Measurements from ENCODE around the gene JAG1. TPM values are rescaled to one million over a fixed set of nuclear protein-coding genes. Genes with fewer than 3 reads are reported as not detected.

Gene JAG1
- total RNA-seq, 4 donors from 2014 or later = 35.2 to 73.5 (median 65.3) TPM

DNA sequence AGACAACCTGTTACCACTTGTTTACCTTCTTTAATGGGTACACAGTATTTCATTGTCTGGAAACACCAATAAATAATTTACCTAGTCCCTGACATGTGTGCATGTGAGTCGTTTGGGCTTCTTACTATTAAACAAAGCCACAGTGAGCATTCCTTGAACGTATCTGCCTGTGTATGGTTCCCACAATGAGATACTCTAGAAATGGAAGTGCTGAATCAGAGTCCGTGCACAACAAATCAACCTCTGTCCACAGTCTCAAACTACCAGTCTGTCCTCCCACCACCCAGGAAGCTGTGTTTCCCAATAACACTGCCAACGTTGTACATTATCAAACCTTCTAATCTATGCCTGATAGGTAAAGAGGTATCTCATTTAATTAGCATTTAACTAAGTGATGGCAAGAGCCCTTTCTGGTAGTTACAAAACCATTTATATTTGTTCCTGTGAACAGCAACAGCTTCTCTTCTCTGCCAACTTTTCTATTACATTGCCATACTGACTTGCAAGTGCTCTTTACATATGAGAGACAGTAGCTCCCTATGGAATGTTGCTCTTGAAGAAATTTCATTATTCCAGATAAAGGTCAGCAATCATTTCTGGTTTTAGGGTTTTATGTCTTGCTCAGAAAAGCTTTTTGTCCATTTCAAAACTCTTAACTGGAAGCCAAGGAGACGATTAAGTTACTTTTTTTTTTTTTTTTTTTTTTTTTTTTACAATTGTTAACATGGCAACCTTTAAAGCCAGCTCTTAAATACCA lies 14.7 kb downstream of the JAG1 start:
- no peaks in the 10 kb centered on the region for H3K27me3 ChIP-seq
- no peak overlapping the region for H3K4me3 ChIP-seq
- H3K27ac ChIP-seq = peak overlapping the region in 1 of 4 donors; percentile 41
- H3K36me3 ChIP-seq = peaks cover 0 to 81% (median 0%) of the 10 kb centered on the region in 3 donors
- TF ChIP-seq, protein P1, sequence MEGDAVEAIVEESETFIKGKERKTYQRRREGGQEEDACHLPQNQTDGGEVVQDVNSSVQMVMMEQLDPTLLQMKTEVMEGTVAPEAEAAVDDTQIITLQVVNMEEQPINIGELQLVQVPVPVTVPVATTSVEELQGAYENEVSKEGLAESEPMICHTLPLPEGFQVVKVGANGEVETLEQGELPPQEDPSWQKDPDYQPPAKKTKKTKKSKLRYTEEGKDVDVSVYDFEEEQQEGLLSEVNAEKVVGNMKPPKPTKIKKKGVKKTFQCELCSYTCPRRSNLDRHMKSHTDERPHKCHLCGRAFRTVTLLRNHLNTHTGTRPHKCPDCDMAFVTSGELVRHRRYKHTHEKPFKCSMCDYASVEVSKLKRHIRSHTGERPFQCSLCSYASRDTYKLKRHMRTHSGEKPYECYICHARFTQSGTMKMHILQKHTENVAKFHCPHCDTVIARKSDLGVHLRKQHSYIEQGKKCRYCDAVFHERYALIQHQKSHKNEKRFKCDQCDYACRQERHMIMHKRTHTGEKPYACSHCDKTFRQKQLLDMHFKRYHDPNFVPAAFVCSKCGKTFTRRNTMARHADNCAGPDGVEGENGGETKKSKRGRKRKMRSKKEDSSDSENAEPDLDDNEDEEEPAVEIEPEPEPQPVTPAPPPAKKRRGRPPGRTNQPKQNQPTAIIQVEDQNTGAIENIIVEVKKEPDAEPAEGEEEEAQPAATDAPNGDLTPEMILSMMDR (IDR thresholded peaks at IDR 0.05) = no peak
- no peak for TF ChIP-seq POLR2A (IDR thresholded peaks at IDR 0.05)
- peaks cover 0 to 29% (median under 1%) of the 10 kb centered on the region in 4 donors for H3K4me1 ChIP-seq
- no peak for DNase-seq
- no peaks in the 10 kb centered on the region for H3K9me3 ChIP-seq

DNA sequence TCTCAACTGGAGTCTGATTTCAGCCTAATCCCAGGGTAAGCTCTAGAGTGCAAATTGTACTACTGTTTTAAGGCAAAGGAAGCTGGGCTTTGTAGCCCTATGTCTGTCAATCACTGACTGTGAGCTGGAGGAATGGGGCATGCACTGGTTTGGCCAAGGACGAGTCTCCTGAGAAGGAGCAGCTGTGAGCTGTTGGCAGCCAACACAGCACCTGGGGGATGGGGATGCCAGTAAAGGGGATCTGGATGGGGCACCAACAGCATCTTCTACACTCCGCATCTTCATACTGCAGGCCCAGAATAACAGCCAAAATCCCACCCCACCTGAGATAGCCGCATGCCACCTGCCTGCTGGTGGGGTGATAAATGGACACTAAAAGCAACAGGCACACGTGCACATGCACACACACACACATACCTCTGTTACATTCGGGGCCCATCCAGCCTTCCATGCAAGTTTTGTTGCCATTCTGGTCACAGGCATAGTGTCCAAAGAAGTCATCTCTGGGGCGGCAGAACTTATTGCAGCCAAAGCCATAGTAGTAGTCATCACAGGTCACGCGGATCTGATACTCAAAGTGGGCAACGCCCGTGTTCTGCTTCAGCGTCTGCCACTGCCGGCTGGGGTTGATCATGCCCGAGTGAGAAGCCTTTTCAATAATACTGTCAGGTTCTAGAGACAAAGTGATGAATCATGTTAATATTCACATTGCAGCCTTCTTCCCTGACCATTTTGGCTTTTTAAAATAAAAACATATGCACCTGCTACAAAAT lies 15.6 kb downstream of the JAG1 start:
- H3K36me3 ChIP-seq = peaks cover 0 to 73% (median 0%) of the 10 kb centered on the region in 3 donors
- no peak overlapping the region for H3K27ac ChIP-seq
- H3K4me1 ChIP-seq = peaks cover 0 to 33% (median 3%) of the 10 kb centered on the region in 4 donors

DNA sequence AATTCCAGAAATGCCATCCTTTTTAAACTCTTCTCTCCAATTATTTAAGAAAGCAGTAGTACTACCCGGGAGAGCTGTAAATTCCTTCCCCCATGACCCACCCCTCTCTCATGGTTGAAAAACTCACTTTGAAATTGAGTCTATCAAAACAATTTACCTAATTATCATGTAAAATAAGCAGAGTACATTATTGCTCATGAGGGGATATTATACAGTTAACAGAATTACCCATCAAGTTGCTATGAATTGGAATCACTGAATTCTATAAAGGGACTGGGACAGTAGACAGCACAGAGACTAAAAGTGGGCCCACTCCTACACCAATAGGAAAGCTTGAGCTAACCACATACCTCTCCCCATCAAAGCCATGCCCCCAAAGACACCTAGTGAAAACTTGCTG lies 16.3 kb downstream of the JAG1 start:
- Histone ChIP-seq H3K4me3 (no peak overlapping the region), H3K4me1 (peaks cover 0 to 39% (median 3%) of the 10 kb centered on the region in 4 donors), H3K27ac (no peak overlapping the region), H3K36me3 (peaks cover 0 to 71% (median 0%) of the 10 kb centered on the region in 3 donors), H3K9me3 (no peaks in the 10 kb centered on the region), H3K27me3 (no peaks in the 10 kb centered on the region)
- no peak for TF ChIP-seq POLR2A (IDR thresholded peaks at IDR 0.05)
- TF ChIP-seq, protein P1 (IDR thresholded peaks at IDR 0.05) = no peak
- DNase-seq = no peak

More for the DNA sequence above, 15.6 kb downstream of the JAG1 start:
- no peaks in the 10 kb centered on the region for H3K27me3 ChIP-seq
- H3K4me3 ChIP-seq = no peak overlapping the region
- H3K9me3 ChIP-seq = no peaks in the 10 kb centered on the region
- TF ChIP-seq, protein P1 (IDR thresholded peaks at IDR 0.05) = no peak
- TF ChIP-seq POLR2A (IDR thresholded peaks at IDR 0.05) = no peak
- no peak for DNase-seq

DNA sequence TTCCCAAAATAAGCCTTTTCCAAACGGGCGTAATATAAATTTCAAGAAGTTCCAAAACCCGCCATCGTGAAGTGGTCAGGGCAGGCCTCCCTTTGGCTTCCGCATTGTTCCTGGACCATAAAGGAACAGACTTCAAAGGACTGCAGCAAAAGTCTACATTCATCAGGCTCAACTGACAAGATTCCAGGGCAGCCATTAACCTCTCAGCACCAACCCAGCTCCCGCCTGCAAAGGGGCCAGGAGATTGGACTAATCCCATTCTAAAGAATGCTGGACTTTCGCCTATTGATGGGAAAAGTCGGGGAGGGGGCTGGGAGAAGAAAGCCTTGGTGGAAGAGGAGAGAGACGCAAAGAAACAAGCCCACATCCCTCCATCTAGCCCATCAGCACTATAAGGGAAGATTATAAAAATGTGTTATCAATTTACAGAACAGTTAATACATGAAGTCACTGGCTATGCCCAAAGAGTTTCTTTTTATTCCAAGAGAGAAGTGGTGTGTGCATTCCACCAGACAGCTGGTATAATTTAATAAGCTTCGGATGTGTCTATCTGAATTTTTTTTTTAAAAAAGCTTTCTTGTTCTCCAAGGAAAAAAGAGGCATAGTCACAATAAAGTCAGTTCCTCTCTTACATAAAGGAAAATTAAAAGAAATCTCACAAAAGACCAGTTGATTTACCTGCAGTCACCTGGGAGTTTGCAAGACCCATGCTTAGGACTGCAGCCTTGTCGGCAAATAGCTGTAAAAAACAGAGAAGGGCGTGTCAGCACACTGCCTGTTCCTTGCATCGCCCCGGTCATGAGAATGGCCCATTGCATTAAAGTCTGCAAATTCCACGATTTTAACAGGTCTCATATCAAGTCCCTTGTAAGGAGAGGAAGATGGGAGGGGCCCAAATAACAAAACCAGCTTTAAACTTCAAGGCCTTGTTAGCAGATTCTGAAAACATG lies 17.8 kb downstream of the JAG1 start:
- no peak overlapping the region for H3K4me3 ChIP-seq
- H3K27me3 ChIP-seq = no peaks in the 10 kb centered on the region
- peak overlapping the region in 1 of 4 donors; percentile 43 for H3K27ac ChIP-seq
- H3K4me1 ChIP-seq = peaks cover 0 to 45% (median 3%) of the 10 kb centered on the region in 4 donors
- TF ChIP-seq, protein P1 (IDR thresholded peaks at IDR 0.05) = no peak
- no peak for TF ChIP-seq POLR2A (IDR thresholded peaks at IDR 0.05)
- peaks cover 0 to 71% (median 0%) of the 10 kb centered on the region in 3 donors for H3K36me3 ChIP-seq
- DNase-seq = no peak
- no peaks in the 10 kb centered on the region for H3K9me3 ChIP-seq

DNA sequence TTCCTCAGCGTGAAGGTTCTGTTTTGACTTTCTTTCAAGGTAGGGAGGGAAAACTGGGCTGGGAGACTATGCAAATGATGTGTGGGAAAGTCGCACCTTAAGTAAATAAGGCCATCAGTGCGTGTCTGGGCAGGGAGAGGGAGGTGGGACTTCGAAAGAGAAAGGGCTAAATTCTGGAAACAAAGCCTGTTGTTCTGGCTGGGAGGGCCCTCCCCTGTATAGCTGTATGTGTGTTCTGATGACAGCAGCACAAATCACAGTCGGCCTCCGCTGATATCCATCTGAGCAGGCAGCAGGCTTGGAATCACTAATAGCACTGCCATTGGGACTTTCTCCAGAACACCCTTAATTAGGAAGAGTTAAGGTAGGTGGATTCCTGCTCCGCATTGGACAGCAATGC lies 19.2 kb downstream of the JAG1 start:
- peaks cover 0 to 76% (median 0%) of the 10 kb centered on the region in 3 donors for H3K36me3 ChIP-seq
- H3K27ac ChIP-seq = peak overlapping the region in 2 of 4 donors; percentile 43 to 75
- no peaks in the 10 kb centered on the region for H3K27me3 ChIP-seq
- peaks cover 0 to 36% (median 3%) of the 10 kb centered on the region in 4 donors for H3K4me1 ChIP-seq
- H3K4me3 ChIP-seq = no peak overlapping the region
- no peak for TF ChIP-seq POLR2A (IDR thresholded peaks at IDR 0.05)
- TF ChIP-seq, protein P1 (IDR thresholded peaks at IDR 0.05) = no peak
- no peaks in the 10 kb centered on the region for H3K9me3 ChIP-seq
- no peak for DNase-seq
